ENCODE data around the gene ADD1.

- TF ChIP-seq, protein P1, sequence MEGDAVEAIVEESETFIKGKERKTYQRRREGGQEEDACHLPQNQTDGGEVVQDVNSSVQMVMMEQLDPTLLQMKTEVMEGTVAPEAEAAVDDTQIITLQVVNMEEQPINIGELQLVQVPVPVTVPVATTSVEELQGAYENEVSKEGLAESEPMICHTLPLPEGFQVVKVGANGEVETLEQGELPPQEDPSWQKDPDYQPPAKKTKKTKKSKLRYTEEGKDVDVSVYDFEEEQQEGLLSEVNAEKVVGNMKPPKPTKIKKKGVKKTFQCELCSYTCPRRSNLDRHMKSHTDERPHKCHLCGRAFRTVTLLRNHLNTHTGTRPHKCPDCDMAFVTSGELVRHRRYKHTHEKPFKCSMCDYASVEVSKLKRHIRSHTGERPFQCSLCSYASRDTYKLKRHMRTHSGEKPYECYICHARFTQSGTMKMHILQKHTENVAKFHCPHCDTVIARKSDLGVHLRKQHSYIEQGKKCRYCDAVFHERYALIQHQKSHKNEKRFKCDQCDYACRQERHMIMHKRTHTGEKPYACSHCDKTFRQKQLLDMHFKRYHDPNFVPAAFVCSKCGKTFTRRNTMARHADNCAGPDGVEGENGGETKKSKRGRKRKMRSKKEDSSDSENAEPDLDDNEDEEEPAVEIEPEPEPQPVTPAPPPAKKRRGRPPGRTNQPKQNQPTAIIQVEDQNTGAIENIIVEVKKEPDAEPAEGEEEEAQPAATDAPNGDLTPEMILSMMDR (IDR thresholded peaks at IDR 0.05), result no peak
- no peak for TF ChIP-seq POLR2A (IDR thresholded peaks at IDR 0.05)
These were observed 33.9 kb upstream of the ADD1 start for GRCh38 chr4:2809610-2810180.
